ENCODE measurements around the gene ITPR2.

ITPR2 gene

DNA sequence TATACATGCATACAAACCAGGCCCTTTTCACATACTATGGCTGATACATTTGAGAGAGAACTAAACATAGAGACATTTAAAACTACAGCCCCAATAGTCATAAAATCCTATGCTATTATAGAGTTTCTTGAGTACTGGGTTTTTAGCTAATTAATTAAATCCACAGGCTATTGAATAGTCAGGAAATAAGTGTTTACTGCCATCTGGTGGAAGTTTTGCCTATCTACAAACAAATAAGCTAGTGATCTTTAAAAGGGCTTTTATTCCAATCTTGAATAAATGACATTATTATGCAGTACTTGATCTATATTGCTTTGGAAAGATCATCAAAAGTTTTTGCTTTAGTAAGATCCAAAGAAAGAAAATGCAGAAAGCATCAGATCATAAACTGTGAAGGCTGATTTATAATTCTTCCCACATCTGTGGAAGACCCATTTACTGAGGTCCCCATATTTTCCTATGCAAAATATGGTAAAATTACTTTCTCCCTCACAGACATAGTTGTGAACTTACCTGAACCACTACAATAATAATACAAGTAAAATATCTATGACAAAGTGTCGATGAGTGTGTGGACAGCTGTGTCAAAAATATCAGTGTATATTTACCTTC, 131.3 kb downstream of the ITPR2 start:
- peaks cover 0 to 41% (median 4%) of the 10 kb centered on the region in 10 experiments; a peak in 10 of 20 replicates for H3K4me1 ChIP-seq
- 0 out of 22 replicates have a peak, but pooled peaks cover 0 to 5% (median 0%) of the 10 kb centered on the region in 11 experiments for H3K9me3 ChIP-seq (replicated peaks in 1 of 11)
- H4K20me1 ChIP-seq: no peaks in the 10 kb centered on the region
- TF ChIP-seq Cebpa-rat (IDR thresholded peaks at IDR 0.05): no peak
- no peak overlapping the region for H3K9ac ChIP-seq
- no peak overlapping the region for H3K4me3 ChIP-seq
- peaks cover 0 to 35% (median 0%) of the 10 kb centered on the region in 11 experiments; a peak in 5 of 22 replicates for H3K36me3 ChIP-seq
- no peaks in the 10 kb centered on the region for H3K27me3 ChIP-seq
- no peak overlapping the region for H3K4me2 ChIP-seq
- no peak overlapping the region for H3K27ac ChIP-seq

DNA sequence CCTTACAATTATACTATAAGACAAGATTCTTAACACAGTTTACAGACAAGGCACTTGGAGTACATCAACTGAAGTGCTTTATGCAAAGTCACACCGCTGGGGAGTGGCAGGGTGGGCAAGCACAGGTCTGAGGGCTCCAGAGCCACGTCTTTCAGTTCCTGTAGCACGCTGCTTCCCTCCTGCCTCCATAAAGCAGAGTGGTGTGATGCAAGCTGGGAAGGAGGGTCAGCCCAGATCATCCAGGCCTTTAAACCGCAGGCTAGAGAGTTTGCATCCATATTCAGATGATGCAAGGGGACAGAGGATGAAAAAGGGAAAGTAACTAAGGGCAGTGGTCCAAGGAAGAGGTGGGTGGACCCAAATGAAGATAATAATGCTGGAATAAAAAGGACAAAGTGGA, 132.6 kb downstream of the ITPR2 start:
- Histone ChIP-seq H3K4me1 (peaks cover 0 to 29% (median 4%) of the 10 kb centered on the region in 10 experiments; a peak in 10 of 20 replicates), H3K9ac (no peak overlapping the region), H3K36me3 (peaks cover 0 to 48% (median 0%) of the 10 kb centered on the region in 11 experiments; a peak in 7 of 22 replicates), H3K4me2 (no peak overlapping the region), H3K9me3 (replicated peaks in 1 of 11) (0 out of 22 replicates have a peak, but pooled peaks cover 0 to 5% (median 0%) of the 10 kb centered on the region in 11 experiments), H3K27me3 (no peaks in the 10 kb centered on the region), H3K27ac (no peak overlapping the region), H3K4me3 (no peak overlapping the region), H4K20me1 (no peaks in the 10 kb centered on the region)
- no peak for TF ChIP-seq Cebpa-rat (IDR thresholded peaks at IDR 0.05)

DNA sequence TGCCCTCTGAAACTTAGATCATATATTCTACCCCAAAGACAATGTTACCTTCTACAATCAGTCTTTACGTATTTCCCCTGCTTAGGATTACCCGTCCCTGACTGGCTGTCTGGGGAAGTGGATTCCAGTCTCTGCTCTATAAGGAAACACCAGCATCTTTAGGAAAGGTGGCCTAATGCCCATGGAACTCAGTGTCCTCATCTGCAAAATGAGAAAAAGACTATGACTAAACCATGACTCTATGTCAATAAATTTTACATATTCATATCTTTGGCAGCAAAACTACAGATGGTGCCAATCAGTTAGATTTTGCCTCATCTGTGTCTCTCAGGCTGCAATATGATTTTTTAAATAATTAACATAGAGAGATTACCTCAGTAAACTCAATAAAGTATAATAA, 133.8 kb downstream of the ITPR2 start:
- H3K36me3 ChIP-seq: peaks cover 0 to 57% (median 0%) of the 10 kb centered on the region in 11 experiments; a peak in 7 of 22 replicates
- TF ChIP-seq Cebpa-rat (IDR thresholded peaks at IDR 0.05): no peak
- no peaks in the 10 kb centered on the region for H4K20me1 ChIP-seq
- 0 out of 22 replicates have a peak, but pooled peaks cover 0 to 5% (median 0%) of the 10 kb centered on the region in 11 experiments for H3K9me3 ChIP-seq (replicated peaks in 1 of 11)
- no peak overlapping the region for H3K4me2 ChIP-seq
- H3K27me3 ChIP-seq: no peaks in the 10 kb centered on the region
- H3K4me1 ChIP-seq: peaks cover 0 to 17% (median 0%) of the 10 kb centered on the region in 10 experiments; a peak in 6 of 20 replicates
- H3K4me3 ChIP-seq: no peak overlapping the region
- no peak overlapping the region for H3K27ac ChIP-seq
- no peak overlapping the region for H3K9ac ChIP-seq

DNA sequence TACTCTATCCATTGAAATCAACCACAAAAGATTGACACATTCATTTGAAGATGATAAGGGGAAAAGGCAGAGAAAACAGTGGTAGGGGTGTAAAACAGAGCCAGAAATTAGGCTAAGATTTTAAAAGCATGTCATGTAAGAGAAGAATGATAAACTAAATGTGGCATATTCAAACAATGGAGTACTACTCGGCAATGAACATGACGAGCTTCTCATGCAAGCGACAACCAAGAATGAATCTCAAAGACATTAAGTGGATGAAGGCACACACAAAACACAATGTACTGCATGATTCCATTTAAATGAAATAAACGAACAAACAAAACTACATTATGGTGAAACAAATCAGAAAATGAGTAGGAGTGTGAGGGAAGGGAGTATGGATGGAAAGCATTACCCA, 134.8 kb downstream of the ITPR2 start:
- Histone ChIP-seq H3K4me3 (no peak overlapping the region), H4K20me1 (no peaks in the 10 kb centered on the region), H3K9ac (no peak overlapping the region), H3K27me3 (no peaks in the 10 kb centered on the region), H3K9me3 (replicated peaks in 1 of 11) (0 out of 22 replicates have a peak, but pooled peaks cover 0 to 5% (median 0%) of the 10 kb centered on the region in 11 experiments), H3K4me1 (peaks cover 0 to 6% (median 0%) of the 10 kb centered on the region in 10 experiments; a peak in 4 of 20 replicates), H3K4me2 (no peak overlapping the region), H3K27ac (no peak overlapping the region), H3K36me3 (peaks cover 0 to 67% (median 0%) of the 10 kb centered on the region in 11 experiments; a peak in 7 of 22 replicates)
- no peak for TF ChIP-seq Cebpa-rat (IDR thresholded peaks at IDR 0.05)

GRCh38 chr12:26697217-26697616, 135.8 kb downstream of the ITPR2 start:
- no peak overlapping the region for H3K4me2 ChIP-seq
- no peak overlapping the region for H3K4me3 ChIP-seq
- TF ChIP-seq Cebpa-rat (IDR thresholded peaks at IDR 0.05): no peak
- H3K27ac ChIP-seq: no peak overlapping the region
- no peaks in the 10 kb centered on the region for H3K27me3 ChIP-seq
- H3K9me3 ChIP-seq (replicated peaks in 1 of 11): 0 out of 22 replicates have a peak, but pooled peaks cover 0 to 5% (median 0%) of the 10 kb centered on the region in 11 experiments
- H3K9ac ChIP-seq: no peak overlapping the region
- H4K20me1 ChIP-seq: no peaks in the 10 kb centered on the region; a peak in 1 of 22 replicates
- H3K36me3 ChIP-seq: peaks cover 0 to 77% (median 1%) of the 10 kb centered on the region in 11 experiments; a peak in 7 of 22 replicates
- H3K4me1 ChIP-seq: no peaks in the 10 kb centered on the region

GRCh38 chr12:26696613-26697092, 136.3 kb downstream of the ITPR2 start:
- Histone ChIP-seq H3K4me1 (no peaks in the 10 kb centered on the region), H3K9ac (no peak overlapping the region), H4K20me1 (peaks cover 0 to 2% (median 0%) of the 10 kb centered on the region in 11 experiments; a peak in 2 of 22 replicates), H3K27me3 (no peaks in the 10 kb centered on the region), H3K4me2 (no peak overlapping the region), H3K36me3 (peaks cover 0 to 83% (median 3%) of the 10 kb centered on the region in 11 experiments; a peak in 7 of 22 replicates), H3K27ac (no peak overlapping the region), H3K4me3 (no peak overlapping the region), H3K9me3 (replicated peaks in 1 of 11) (0 out of 22 replicates have a peak, but pooled peaks cover 0 to 5% (median 0%) of the 10 kb centered on the region in 11 experiments)
- no peak for TF ChIP-seq Cebpa-rat (IDR thresholded peaks at IDR 0.05)

- Histone ChIP-seq H3K4me2 (no peak overlapping the region), H3K4me3 (no peak overlapping the region), H4K20me1 (peaks cover 0 to 5% (median 0%) of the 10 kb centered on the region in 11 experiments; a peak in 3 of 22 replicates), H3K27ac (no peak overlapping the region), H3K27me3 (no peaks in the 10 kb centered on the region), H3K9me3 (replicated peaks in 1 of 11) (0 out of 22 replicates have a peak, but pooled peaks cover 0 to 5% (median 0%) of the 10 kb centered on the region in 11 experiments), H3K4me1 (no peaks in the 10 kb centered on the region), H3K36me3 (peaks cover 0 to 87% (median 3%) of the 10 kb centered on the region in 11 experiments; a peak in 7 of 22 replicates), H3K9ac (no peak overlapping the region)
- no peak for TF ChIP-seq Cebpa-rat (IDR thresholded peaks at IDR 0.05)
Measured at GRCh38 chr12:26696048-26696612, 136.9 kb downstream of the ITPR2 start.

GRCh38 chr12:26694402-26694801, 138.6 kb downstream of the ITPR2 start:
- H3K27me3 ChIP-seq: no peaks in the 10 kb centered on the region
- H3K4me3 ChIP-seq: no peak overlapping the region
- TF ChIP-seq Cebpa-rat (IDR thresholded peaks at IDR 0.05): no peak
- H4K20me1 ChIP-seq: peaks cover 0 to 5% (median 0%) of the 10 kb centered on the region in 11 experiments; a peak in 3 of 22 replicates
- H3K4me1 ChIP-seq: no peaks in the 10 kb centered on the region
- H3K9me3 ChIP-seq (replicated peaks in 1 of 11): 0 out of 22 replicates have a peak, but pooled peaks cover 0 to 5% (median 0%) of the 10 kb centered on the region in 11 experiments
- H3K27ac ChIP-seq: no peak overlapping the region
- no peak overlapping the region for H3K9ac ChIP-seq
- peaks cover 0 to 84% (median 3%) of the 10 kb centered on the region in 11 experiments; a peak in 7 of 22 replicates for H3K36me3 ChIP-seq
- no peak overlapping the region for H3K4me2 ChIP-seq

- no peaks in the 10 kb centered on the region for H3K9me3 ChIP-seq (replicated peaks in 1 of 11)
- H3K9ac ChIP-seq: no peak overlapping the region
- peaks cover 0 to 5% (median 0%) of the 10 kb centered on the region in 11 experiments; a peak in 3 of 22 replicates for H4K20me1 ChIP-seq
- TF ChIP-seq Cebpa-rat (IDR thresholded peaks at IDR 0.05): no peak
- no peak overlapping the region for H3K27ac ChIP-seq
- H3K4me1 ChIP-seq: no peaks in the 10 kb centered on the region
- no peaks in the 10 kb centered on the region for H3K27me3 ChIP-seq
- no peak overlapping the region for H3K4me2 ChIP-seq
- H3K4me3 ChIP-seq: no peak overlapping the region
- peaks cover 0 to 87% (median 3%) of the 10 kb centered on the region in 11 experiments; a peak in 6 of 22 replicates for H3K36me3 ChIP-seq
Measured at GRCh38 chr12:26692407-26692806, 140.6 kb downstream of the ITPR2 start.
